ENCODE measurements around the gene ANKDD1A. TPM values are rescaled to one million over a fixed set of nuclear protein-coding genes. Genes with fewer than 3 reads are reported as not detected.

ANKDD1A gene
- total and polyA plus RNA-seq, 5 donors: 2.1 to 6.0 (median 3.7) TPM

DNA sequence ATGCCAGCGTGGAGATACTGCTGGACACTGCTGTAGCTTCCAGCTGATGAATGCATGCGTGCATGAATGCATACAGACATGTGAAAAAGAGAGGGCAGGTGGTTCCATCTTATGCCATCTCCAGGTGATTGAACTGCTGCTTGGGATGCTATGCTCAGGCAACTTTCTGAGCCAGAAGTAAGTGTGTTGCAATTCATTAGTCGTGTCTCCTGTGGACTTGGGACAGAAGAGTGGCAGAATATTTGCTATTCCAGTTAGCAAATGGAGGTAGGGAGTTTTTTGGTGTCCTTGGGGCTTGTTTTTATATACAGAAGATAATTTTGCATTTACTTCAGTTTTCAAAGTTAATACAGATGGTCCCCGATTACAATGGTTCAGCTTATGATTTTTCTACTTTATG is 33.3 kb downstream of the ANKDD1A start:
- intact Hi-C loops (cut with DNase I): no loop called here
- ATAC-seq (no peak), DNase-seq (no peak)
- no peak overlapping the region for H3K4me3 ChIP-seq (ENCODE audit: low read length)
- H3K27me3 ChIP-seq (ENCODE audit: control insufficient read depth, insufficient read depth): no peaks in the 10 kb centered on the region
- no peaks in the 10 kb centered on the region for H3K4me1 ChIP-seq (ENCODE audit: control insufficient read depth, insufficient read depth, low read length)
- H3K27ac ChIP-seq (ENCODE audit: low read length): no peak overlapping the region
- WGBS: 67% methylated on average over 4 of the region's 4 CpGs
- H3K9me3 ChIP-seq (ENCODE audit: control insufficient read depth, low read length): no peaks in the 10 kb centered on the region

DNA sequence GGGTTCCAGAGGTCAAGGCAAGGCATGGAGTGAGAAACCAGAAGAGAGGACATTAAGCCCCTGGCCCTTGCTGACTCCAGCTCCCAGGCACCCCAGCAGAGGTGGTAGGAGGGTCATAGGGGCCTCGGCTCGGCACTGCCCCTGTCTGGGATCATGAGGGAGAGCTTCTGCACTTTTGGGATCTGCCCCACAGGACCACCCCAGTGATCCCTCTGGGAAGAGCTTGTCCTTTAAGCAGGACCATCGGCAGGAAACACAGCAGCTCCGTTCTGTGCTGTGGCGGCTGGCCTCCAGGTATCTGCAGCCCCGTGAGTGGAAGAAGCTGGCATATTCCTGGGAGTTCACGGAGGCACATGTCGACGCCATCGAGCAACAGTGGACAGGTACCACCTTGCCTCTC is 35.5 kb downstream of the ANKDD1A start:
- DNase-seq: no peak
- WGBS: 71% methylated on average over 10 of the region's 10 CpGs
- Histone ChIP-seq H3K4me3 (ENCODE audit: low read length) (no peak overlapping the region), H3K27ac (ENCODE audit: low read length) (no peak overlapping the region), H3K27me3 (ENCODE audit: control insufficient read depth, insufficient read depth) (no peaks in the 10 kb centered on the region), H3K4me1 (ENCODE audit: control insufficient read depth, insufficient read depth, low read length) (no peaks in the 10 kb centered on the region), H3K9me3 (ENCODE audit: control insufficient read depth, low read length) (no peaks in the 10 kb centered on the region)
- peak in 1 of 2 donors; percentile 45 for ATAC-seq
- intact Hi-C loops (cut with DNase I): no loop called here

DNA sequence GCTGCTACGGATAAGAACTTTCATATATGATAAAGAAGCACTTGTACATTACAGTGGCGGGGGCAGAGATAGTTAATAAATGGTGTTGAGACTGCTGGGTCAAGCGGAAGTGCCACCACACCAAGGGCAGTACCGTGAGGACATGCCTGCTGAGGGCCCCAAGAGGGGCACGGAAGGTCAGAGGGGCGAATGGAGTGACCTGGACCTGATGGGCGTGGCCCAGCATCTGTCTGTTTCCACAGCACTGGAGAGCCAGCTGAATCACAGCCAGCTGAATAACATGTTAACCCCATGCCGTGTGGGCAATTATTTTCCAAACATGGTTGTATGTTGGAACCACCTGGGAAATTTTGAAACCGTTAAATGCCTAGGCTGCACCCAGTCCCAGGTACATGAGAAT is 37.2 kb downstream of the ANKDD1A start:
- H3K4me1 ChIP-seq (ENCODE audit: control insufficient read depth, insufficient read depth, low read length): no peaks in the 10 kb centered on the region
- no peak for ATAC-seq
- DNase-seq: no peak
- H3K27me3 ChIP-seq (ENCODE audit: control insufficient read depth, insufficient read depth): no peaks in the 10 kb centered on the region
- intact Hi-C loops (cut with DNase I): no loop called here
- H3K27ac ChIP-seq (ENCODE audit: low read length): no peak overlapping the region
- no peak overlapping the region for H3K4me3 ChIP-seq (ENCODE audit: low read length)
- 65% methylated on average over 9 of the region's 9 CpGs for WGBS
- H3K9me3 ChIP-seq (ENCODE audit: control insufficient read depth, low read length): no peaks in the 10 kb centered on the region

DNA sequence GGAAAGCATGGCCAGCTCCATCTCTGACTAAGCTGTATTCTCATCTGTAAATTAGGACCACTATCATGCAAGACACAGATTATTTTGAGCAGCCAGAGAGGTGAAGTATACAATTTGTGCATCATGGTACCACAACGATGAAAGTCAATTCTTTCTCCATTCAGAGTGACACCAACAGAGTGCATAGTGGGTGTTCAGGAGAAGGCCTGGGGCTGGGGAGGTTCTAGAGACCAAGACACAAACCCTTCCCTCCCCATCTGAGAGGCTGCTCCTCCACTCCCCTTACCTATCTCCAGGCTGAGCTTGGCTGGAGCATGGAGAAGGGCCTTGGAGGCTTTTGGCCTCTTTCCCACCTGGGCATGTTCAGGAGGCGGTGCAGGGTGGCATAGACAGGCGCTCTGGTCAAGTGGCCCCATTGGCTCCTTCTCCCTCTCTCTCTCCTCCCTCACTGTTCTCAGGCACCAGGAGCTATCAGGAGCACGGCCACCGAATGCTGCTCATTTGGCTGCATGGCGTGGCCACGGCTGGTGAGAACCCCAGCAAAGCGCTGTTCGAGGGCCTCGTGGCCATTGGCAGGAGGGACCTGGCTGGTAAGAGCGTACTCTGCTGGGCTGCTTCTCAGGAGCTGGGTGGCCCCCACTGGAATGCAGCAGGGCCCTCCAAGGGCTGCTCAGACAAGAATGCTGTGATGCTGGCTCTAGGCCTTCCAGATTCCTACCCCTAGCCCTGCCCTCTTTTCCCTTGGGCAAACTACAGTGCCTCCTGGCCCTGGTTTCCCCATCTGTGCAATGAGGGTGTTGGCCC is 37.9 kb downstream of the ANKDD1A start:
- ATAC-seq (peak; percentile 36 to 50), DNase-seq (no peak)
- H3K27me3 ChIP-seq (ENCODE audit: control insufficient read depth, insufficient read depth): no peaks in the 10 kb centered on the region
- 95% methylated on average over 11 of the region's 11 CpGs for WGBS
- H3K4me3 ChIP-seq (ENCODE audit: low read length): no peak overlapping the region
- no peaks in the 10 kb centered on the region for H3K4me1 ChIP-seq (ENCODE audit: control insufficient read depth, insufficient read depth, low read length)
- intact Hi-C loops (cut with DNase I): no loop called here
- no peaks in the 10 kb centered on the region for H3K9me3 ChIP-seq (ENCODE audit: control insufficient read depth, low read length)
- H3K27ac ChIP-seq (ENCODE audit: low read length): no peak overlapping the region

GRCh38 chr15:64950888-64951287 is 39.2 kb downstream of the ANKDD1A start:
- 74% methylated on average over 6 of the region's 6 CpGs for WGBS
- Histone ChIP-seq H3K4me3 (ENCODE audit: low read length) (no peak overlapping the region), H3K27me3 (ENCODE audit: control insufficient read depth, insufficient read depth) (no peaks in the 10 kb centered on the region), H3K4me1 (ENCODE audit: control insufficient read depth, insufficient read depth, low read length) (no peaks in the 10 kb centered on the region), H3K9me3 (ENCODE audit: control insufficient read depth, low read length) (no peaks in the 10 kb centered on the region), H3K27ac (ENCODE audit: low read length) (no peak overlapping the region)
- ATAC-seq: no peak
- intact Hi-C loops (cut with DNase I): no loop called here
- DNase-seq: no peak

GRCh38 chr15:64951777-64952418 is 40.2 kb downstream of the ANKDD1A start:
- ATAC-seq: no peak
- H3K4me1 ChIP-seq (ENCODE audit: control insufficient read depth, insufficient read depth, low read length): no peaks in the 10 kb centered on the region
- DNase-seq: no peak
- intact Hi-C loops (cut with DNase I): no loop called here
- no peaks in the 10 kb centered on the region for H3K9me3 ChIP-seq (ENCODE audit: control insufficient read depth, low read length)
- WGBS: 88% methylated on average over 2 of the region's 2 CpGs
- no peak overlapping the region for H3K27ac ChIP-seq (ENCODE audit: low read length)
- H3K27me3 ChIP-seq (ENCODE audit: control insufficient read depth, insufficient read depth): no peaks in the 10 kb centered on the region
- H3K4me3 ChIP-seq (ENCODE audit: low read length): no peak overlapping the region

DNA sequence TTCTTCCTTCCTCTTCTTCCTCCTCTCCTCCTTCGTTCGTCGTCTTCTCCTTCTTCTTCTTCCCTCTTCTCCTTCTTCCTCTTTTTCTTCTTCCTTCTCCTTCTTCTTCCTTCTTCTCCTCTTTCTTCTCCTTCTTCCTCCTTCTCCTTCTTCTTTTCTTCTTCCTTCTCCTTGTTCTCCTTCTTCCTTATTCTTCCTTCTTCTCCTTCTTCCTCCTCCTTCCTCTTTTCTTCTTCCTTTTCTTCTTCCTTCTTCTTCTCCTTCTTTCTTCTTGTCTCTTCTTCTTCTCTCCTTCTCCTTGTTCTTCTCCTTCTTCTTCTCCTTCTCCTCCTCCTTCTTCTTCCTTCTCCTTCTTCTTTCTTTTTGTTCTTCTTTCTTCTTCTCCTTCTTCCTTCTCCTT is 42.7 kb downstream of the ANKDD1A start:
- no peak for DNase-seq
- H3K4me3 ChIP-seq (ENCODE audit: low read length): no peak overlapping the region
- H3K27me3 ChIP-seq (ENCODE audit: control insufficient read depth, insufficient read depth): no peaks in the 10 kb centered on the region
- no peak overlapping the region for H3K27ac ChIP-seq (ENCODE audit: low read length)
- H3K4me1 ChIP-seq (ENCODE audit: control insufficient read depth, insufficient read depth, low read length): no peaks in the 10 kb centered on the region
- 63% methylated on average over 3 of the region's 3 CpGs for WGBS
- intact Hi-C loops (cut with DNase I): no loop called here
- no peaks in the 10 kb centered on the region for H3K9me3 ChIP-seq (ENCODE audit: control insufficient read depth, low read length)
- no peak for ATAC-seq

DNA sequence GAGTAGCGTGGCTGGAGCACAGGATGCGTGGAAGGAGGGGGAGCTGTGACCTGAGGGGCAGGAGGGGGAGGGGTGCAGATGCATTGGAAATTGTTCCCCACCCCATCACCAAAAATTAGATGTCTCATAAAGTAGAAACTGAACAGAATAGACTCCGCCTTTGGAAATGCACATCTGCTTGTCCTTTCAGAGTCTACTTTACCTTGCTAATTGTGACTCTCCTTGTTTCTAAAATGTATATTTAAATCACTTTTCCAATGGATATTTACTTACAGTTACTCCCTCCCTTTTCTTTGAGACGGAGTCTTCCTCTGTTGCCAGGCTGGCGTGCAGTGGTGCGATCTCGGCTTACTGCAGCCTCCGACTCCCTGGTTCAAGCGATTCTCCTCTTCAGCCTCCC is 47.4 kb downstream of the ANKDD1A start:
- ATAC-seq: no peak
- DNase-seq: no peak
- Histone ChIP-seq H3K27ac (ENCODE audit: low read length) (no peak overlapping the region), H3K9me3 (ENCODE audit: control insufficient read depth, low read length) (no peaks in the 10 kb centered on the region), H3K4me3 (ENCODE audit: low read length) (no peak overlapping the region), H3K4me1 (ENCODE audit: control insufficient read depth, insufficient read depth, low read length) (no peaks in the 10 kb centered on the region), H3K27me3 (ENCODE audit: control insufficient read depth, insufficient read depth) (no peaks in the 10 kb centered on the region)
- 94% methylated on average over 9 of the region's 9 CpGs for WGBS
- intact Hi-C loops (cut with DNase I): no loop called here

DNA sequence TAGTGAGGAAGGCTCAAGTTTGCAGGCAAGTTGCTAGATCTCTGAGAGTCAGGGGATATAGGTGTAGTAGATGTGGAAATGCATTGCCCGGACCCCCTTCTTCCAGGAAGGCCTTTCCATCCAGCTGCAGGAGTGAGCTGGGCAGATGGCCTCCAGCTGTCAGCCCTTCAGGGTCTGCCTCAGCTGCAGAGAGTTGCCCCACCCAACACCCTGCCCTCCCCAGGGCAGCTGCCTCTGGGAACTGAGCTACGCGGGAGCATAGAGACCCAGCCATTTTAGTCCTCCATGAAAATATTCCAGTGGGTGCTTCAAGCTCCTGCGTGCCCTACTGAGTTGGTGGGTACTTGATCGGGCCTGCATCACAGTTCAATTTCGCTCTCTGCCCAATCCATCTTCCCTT is 48.5 kb downstream of the ANKDD1A start:
- Histone ChIP-seq H3K27me3 (ENCODE audit: control insufficient read depth, insufficient read depth) (no peaks in the 10 kb centered on the region), H3K4me1 (ENCODE audit: control insufficient read depth, insufficient read depth, low read length) (no peaks in the 10 kb centered on the region), H3K27ac (ENCODE audit: low read length) (no peak overlapping the region), H3K9me3 (ENCODE audit: control insufficient read depth, low read length) (no peaks in the 10 kb centered on the region), H3K4me3 (ENCODE audit: low read length) (no peak overlapping the region)
- DNase-seq (no peak), ATAC-seq (no peak)
- intact Hi-C loops (cut with DNase I): no loop called here
- 98% methylated on average over 6 of the region's 6 CpGs for WGBS

GRCh38 chr15:64961013-64961412 is 49.3 kb downstream of the ANKDD1A start:
- ATAC-seq: no peak
- intact Hi-C loops (cut with DNase I): no loop called here

GRCh38 chr15:64969401-64969800 is 57.7 kb downstream of the ANKDD1A start:
- 95% methylated on average over 1 of the region's 1 CpG for WGBS
- Histone ChIP-seq H3K27me3 (ENCODE audit: control insufficient read depth, insufficient read depth) (no peaks in the 10 kb centered on the region), H3K4me1 (ENCODE audit: control insufficient read depth, insufficient read depth, low read length) (no peaks in the 10 kb centered on the region), H3K27ac (ENCODE audit: low read length) (no peak overlapping the region), H3K9me3 (ENCODE audit: control insufficient read depth, low read length) (no peaks in the 10 kb centered on the region), H3K4me3 (ENCODE audit: low read length) (no peak overlapping the region)
- DNase-seq: no peak
- intact Hi-C loops (cut with DNase I): no loop called here
- ATAC-seq: no peak

More at GRCh38 chr15:64961013-64961412, 49.3 kb downstream of the ANKDD1A start:
- Histone ChIP-seq H3K27ac (ENCODE audit: low read length) (no peak overlapping the region), H3K27me3 (ENCODE audit: control insufficient read depth, insufficient read depth) (no peaks in the 10 kb centered on the region), H3K4me3 (ENCODE audit: low read length) (no peak overlapping the region), H3K9me3 (ENCODE audit: control insufficient read depth, low read length) (no peaks in the 10 kb centered on the region), H3K4me1 (ENCODE audit: control insufficient read depth, insufficient read depth, low read length) (no peaks in the 10 kb centered on the region)
- no peak for DNase-seq
- 92% methylated on average over 5 of the region's 5 CpGs for WGBS

Measured in right cardiac atrium (tissue), 5 donors.